ENCODE measurements around the gene CPEB4.
A peak's percentile ranks its signal among the peaks of the same experiment; 100 is the strongest.

Gene CPEB4

GRCh38 chr5:173928871-173929574 is 40.9 kb downstream of the CPEB4 start:
- Mint-ChIP-seq H3K27ac (no peak overlapping the region), H3K4me3 (no peak overlapping the region), H3K4me1 (peaks cover 18% of the 10 kb centered on the region), H3K27me3 (no peaks in the 10 kb centered on the region), H3K36me3 (peaks cover 3% of the 10 kb centered on the region), H3K9me3 (no peaks in the 10 kb centered on the region)

GRCh38 chr5:173932695-173933139 is 44.6 kb downstream of the CPEB4 start:
- H3K9me3 Mint-ChIP-seq = no peaks in the 10 kb centered on the region

GRCh38 chr5:173933901-173934300 is 45.8 kb downstream of the CPEB4 start:
- Mint-ChIP-seq H3K27ac (no peak overlapping the region), H3K4me3 (no peak overlapping the region), H3K9me3 (no peaks in the 10 kb centered on the region), H3K4me1 (peaks cover 9% of the 10 kb centered on the region), H3K36me3 (no peaks in the 10 kb centered on the region), H3K27me3 (no peaks in the 10 kb centered on the region)

More at GRCh38 chr5:173932695-173933139, 44.6 kb downstream of the CPEB4 start:
- Mint-ChIP-seq H3K36me3 (peaks cover 3% of the 10 kb centered on the region), H3K4me1 (peaks cover 13% of the 10 kb centered on the region), H3K4me3 (no peak overlapping the region), H3K27me3 (no peaks in the 10 kb centered on the region), H3K27ac (no peak overlapping the region)

- H3K9me3 Mint-ChIP-seq = no peaks in the 10 kb centered on the region
- H3K4me3 Mint-ChIP-seq = no peak overlapping the region
- H3K27me3 Mint-ChIP-seq = no peaks in the 10 kb centered on the region
- H3K4me1 Mint-ChIP-seq = peaks cover 9% of the 10 kb centered on the region
- no peak overlapping the region for H3K27ac Mint-ChIP-seq
- H3K36me3 Mint-ChIP-seq = no peaks in the 10 kb centered on the region
Measured at GRCh38 chr5:173935396-173935795, 47.2 kb downstream of the CPEB4 start.

- Mint-ChIP-seq H3K4me1 (peaks cover 17% of the 10 kb centered on the region), H3K27ac (no peak overlapping the region), H3K27me3 (no peaks in the 10 kb centered on the region)
Measured at GRCh38 chr5:173940269-173940668, 52.1 kb downstream of the CPEB4 start.

GRCh38 chr5:173941102-173941501 is 53.0 kb downstream of the CPEB4 start:
- Mint-ChIP-seq H3K27ac (peak overlapping the region; percentile 8), H3K4me1 (peaks cover 12% of the 10 kb centered on the region), H3K36me3 (peaks cover 3% of the 10 kb centered on the region), H3K27me3 (no peaks in the 10 kb centered on the region), H3K4me3 (no peak overlapping the region), H3K9me3 (no peaks in the 10 kb centered on the region)

More at GRCh38 chr5:173940269-173940668, 52.1 kb downstream of the CPEB4 start:
- H3K4me3 Mint-ChIP-seq = no peak overlapping the region
- no peaks in the 10 kb centered on the region for H3K9me3 Mint-ChIP-seq
- no peaks in the 10 kb centered on the region for H3K36me3 Mint-ChIP-seq

GRCh38 chr5:173941758-173942401 is 53.7 kb downstream of the CPEB4 start:
- no peaks in the 10 kb centered on the region for H3K9me3 Mint-ChIP-seq
- H3K4me1 Mint-ChIP-seq = peaks cover 11% of the 10 kb centered on the region
- H3K27me3 Mint-ChIP-seq = no peaks in the 10 kb centered on the region
- H3K27ac Mint-ChIP-seq = no peak overlapping the region
- peaks cover 3% of the 10 kb centered on the region for H3K36me3 Mint-ChIP-seq
- H3K4me3 Mint-ChIP-seq = no peak overlapping the region

GRCh38 chr5:173944511-173944910 is 56.4 kb downstream of the CPEB4 start:
- Mint-ChIP-seq H3K27ac (no peak overlapping the region), H3K4me1 (peaks cover 8% of the 10 kb centered on the region), H3K27me3 (no peaks in the 10 kb centered on the region), H3K36me3 (peaks cover 12% of the 10 kb centered on the region), H3K9me3 (no peaks in the 10 kb centered on the region), H3K4me3 (no peak overlapping the region)

GRCh38 chr5:173945160-173945559 is 57.0 kb downstream of the CPEB4 start:
- Mint-ChIP-seq H3K27me3 (no peaks in the 10 kb centered on the region), H3K4me1 (peaks cover 8% of the 10 kb centered on the region), H3K27ac (no peak overlapping the region), H3K9me3 (no peaks in the 10 kb centered on the region), H3K4me3 (no peak overlapping the region), H3K36me3 (peaks cover 15% of the 10 kb centered on the region)

GRCh38 chr5:173946323-173946722 is 58.2 kb downstream of the CPEB4 start:
- Mint-ChIP-seq H3K9me3 (no peaks in the 10 kb centered on the region), H3K36me3 (peaks cover 15% of the 10 kb centered on the region)

GRCh38 chr5:173950829-173951228 is 62.7 kb downstream of the CPEB4 start:
- H3K27me3 Mint-ChIP-seq = no peaks in the 10 kb centered on the region
- H3K36me3 Mint-ChIP-seq = peaks cover 14% of the 10 kb centered on the region
- H3K27ac Mint-ChIP-seq = no peak overlapping the region
- no peaks in the 10 kb centered on the region for H3K9me3 Mint-ChIP-seq
- H3K4me3 Mint-ChIP-seq = no peak overlapping the region
- no peaks in the 10 kb centered on the region for H3K4me1 Mint-ChIP-seq

More at GRCh38 chr5:173946323-173946722, 58.2 kb downstream of the CPEB4 start:
- Mint-ChIP-seq H3K27ac (no peak overlapping the region), H3K27me3 (no peaks in the 10 kb centered on the region), H3K4me3 (no peak overlapping the region), H3K4me1 (peaks cover 5% of the 10 kb centered on the region)

GRCh38 chr5:173953528-173954090 is 65.5 kb downstream of the CPEB4 start:
- H3K27me3 Mint-ChIP-seq = no peaks in the 10 kb centered on the region
- no peaks in the 10 kb centered on the region for H3K9me3 Mint-ChIP-seq
- no peaks in the 10 kb centered on the region for H3K4me1 Mint-ChIP-seq
- no peak overlapping the region for H3K4me3 Mint-ChIP-seq
- H3K36me3 Mint-ChIP-seq = peaks cover 9% of the 10 kb centered on the region
- no peak overlapping the region for H3K27ac Mint-ChIP-seq

- Mint-ChIP-seq H3K4me3 (no peak overlapping the region), H3K9me3 (no peaks in the 10 kb centered on the region), H3K27me3 (no peaks in the 10 kb centered on the region), H3K36me3 (peaks cover 7% of the 10 kb centered on the region), H3K4me1 (no peaks in the 10 kb centered on the region), H3K27ac (no peak overlapping the region)
Measured at GRCh38 chr5:173954671-173955521, 66.7 kb downstream of the CPEB4 start.

GRCh38 chr5:173960986-173961385 is 72.8 kb downstream of the CPEB4 start:
- Mint-ChIP-seq H3K4me1 (peaks cover 27% of the 10 kb centered on the region), H3K27me3 (no peaks in the 10 kb centered on the region), H3K36me3 (peaks cover 2% of the 10 kb centered on the region), H3K9me3 (no peaks in the 10 kb centered on the region), H3K4me3 (no peak overlapping the region), H3K27ac (no peak overlapping the region)

GRCh38 chr5:173961418-173961817 is 73.3 kb downstream of the CPEB4 start:
- Mint-ChIP-seq H3K4me3 (no peak overlapping the region), H3K4me1 (peaks cover 27% of the 10 kb centered on the region), H3K27ac (no peak overlapping the region), H3K9me3 (no peaks in the 10 kb centered on the region), H3K36me3 (no peaks in the 10 kb centered on the region), H3K27me3 (no peaks in the 10 kb centered on the region)

All from activated naive CD4-positive, alpha-beta T cell treated with anti-CD3 and anti-CD28 coated beads, Interleukin-2, amount 50 U/mL, for 24 hours (primary cell).